G401.6 (cell line): ENCODE data around the gene ANKS1B.
"Not testable (repeated sequence)": the region's sequence is repeated elsewhere in the genome, so short reads cannot be mapped to it uniquely, and the experiment has no call there.

Source experiments
- FAIRE-seq: peaks from 2 replicates; lab custom pipeline; 2012; peaks lifted over from hg19 to GRCh38; lab: Jason Lieb, UNC

The ANKS1B gene

DNA sequence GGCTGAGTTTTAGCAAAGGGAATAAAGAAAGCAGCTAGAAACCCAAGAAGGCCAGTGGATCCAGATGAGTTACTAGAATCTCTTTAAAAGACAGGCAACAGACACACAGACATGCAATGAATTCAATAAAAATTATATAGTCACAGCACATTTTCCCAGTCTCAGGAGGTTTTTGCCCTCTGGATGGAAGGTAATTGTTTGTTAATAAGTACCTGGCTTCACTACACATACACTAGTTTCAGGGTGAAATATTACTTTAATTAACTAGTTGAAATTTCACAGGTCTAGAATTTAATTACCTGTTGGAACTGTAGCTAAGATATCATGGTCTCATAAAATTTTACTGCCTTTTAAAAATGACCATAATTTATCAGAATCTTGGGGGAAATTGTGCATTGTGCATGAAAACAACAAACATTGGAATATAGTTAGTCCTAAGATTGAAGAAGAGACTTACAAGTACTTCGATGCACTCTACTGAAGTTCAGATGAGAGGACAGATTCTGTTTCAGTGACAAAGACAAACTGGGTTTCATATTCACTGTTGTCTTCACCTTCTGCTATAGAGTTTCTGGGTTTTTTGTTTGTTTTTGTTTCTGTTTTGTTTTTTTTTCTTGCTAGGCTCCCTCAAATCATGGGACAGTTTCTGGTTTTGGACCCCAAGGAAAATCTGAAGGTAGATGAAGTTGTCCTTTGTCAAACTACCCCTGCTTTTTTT lies 614.2 kb downstream of the ANKS1B start:
- FAIRE-seq: no peak

DNA sequence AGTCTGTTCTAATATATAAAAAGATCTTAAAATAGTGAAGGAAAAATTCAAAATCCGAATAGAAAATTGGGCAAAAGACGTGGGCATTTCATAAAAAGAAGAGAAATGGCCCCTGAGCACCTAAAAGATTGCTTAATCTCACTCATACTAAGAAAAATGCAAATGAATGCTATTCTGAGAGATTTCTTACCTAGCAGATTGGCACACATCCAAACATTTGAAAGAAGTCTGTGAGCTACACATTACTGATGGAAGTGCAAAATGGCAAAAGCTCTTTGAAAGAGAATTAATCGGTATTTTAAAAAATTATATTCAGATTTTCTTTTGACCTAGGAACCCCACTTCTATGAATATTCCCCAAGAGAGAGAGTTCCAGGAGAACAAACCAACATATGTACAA lies 617.6 kb downstream of the ANKS1B start:
- no peak for FAIRE-seq

- FAIRE-seq: no peak
These were observed 632.5 kb downstream of the ANKS1B start for GRCh38 chr12:99352269-99352668.

GRCh38 chr12:99343960-99344359 lies 640.8 kb downstream of the ANKS1B start:
- no peak for FAIRE-seq

DNA sequence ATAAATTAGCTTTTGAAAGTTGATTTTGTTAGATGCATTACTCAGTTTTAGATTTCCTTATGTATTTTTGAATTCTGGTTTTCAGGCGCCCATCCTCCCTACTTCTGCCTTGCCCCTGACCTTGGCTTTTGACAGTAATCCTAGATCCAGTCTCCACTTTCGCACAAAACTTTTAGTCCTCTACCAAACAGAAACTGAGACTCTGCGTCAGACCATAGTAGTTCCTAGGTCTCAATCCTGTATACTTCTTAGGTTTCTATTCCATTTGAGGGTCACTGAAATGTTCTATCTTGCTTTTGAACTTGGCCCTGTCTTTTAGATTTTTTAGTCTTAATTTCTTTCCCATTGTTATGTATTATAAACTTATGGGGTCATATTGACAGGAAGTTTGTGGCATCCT lies 645.1 kb downstream of the ANKS1B start:
- FAIRE-seq: no peak

DNA sequence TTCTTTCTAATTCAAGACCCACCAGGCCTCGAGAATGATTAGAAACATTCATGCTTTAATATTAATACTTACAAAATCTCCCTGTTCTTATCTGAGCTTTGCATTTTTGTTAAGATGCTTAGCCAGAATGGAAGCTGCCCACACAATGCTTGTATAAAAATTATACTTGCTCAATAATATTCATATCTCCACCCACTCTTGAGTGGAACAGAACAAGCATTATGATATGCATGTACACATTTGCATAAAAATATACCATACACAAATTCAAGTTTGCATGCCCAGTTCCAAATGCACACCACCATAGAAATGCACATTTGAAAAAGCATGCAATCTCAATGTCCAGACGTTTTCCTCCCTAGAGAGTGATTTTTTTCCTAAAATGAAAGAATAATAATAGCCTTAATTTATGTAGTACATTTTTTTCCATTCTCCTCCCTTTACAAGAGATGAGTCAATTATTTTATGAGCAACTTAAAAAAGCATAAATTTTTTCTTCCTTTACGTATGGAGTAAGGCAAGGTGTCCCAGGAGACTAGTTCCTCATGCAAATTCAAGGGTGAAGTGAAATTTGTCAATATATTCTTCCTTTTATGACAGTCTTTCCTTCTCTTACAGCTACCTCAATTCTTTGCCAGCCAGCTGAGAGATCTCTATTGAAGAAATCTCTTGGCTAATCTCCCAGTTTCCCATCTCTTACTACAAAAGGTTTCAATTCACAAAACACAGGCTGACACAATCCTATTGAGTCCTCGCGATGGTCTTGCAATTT lies 650.3 kb downstream of the ANKS1B start:
- no peak for FAIRE-seq

DNA sequence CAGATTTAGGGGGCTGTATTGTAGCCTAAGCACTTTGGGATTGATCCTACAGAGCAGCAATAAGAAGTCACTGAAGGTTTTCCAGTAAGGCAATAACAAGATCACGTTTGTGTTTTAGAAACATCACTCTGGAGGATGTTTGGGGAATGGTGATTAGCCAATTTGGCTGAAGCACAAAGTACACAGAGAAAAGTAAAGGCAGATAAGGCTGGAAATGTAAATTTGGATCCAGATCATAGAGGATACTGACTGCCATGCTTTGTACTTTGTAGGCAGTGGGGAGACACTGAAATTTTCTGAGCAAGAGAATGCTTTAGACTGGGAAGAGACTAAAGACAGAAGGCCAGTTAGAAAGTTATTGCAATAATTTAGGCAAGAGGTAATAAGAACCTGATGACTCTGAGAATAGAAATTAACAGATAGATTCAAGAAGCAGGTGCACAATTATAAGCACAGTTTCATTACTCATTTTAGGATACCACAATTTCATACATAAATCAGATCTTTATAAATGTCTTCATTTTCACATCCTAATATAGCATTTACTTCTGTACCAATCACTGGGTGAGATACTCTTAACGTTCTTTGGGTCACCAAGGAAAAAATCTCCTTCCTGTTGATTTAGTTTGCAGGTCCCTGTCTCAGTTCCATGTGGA lies 651.7 kb downstream of the ANKS1B start:
- no peak for FAIRE-seq

DNA sequence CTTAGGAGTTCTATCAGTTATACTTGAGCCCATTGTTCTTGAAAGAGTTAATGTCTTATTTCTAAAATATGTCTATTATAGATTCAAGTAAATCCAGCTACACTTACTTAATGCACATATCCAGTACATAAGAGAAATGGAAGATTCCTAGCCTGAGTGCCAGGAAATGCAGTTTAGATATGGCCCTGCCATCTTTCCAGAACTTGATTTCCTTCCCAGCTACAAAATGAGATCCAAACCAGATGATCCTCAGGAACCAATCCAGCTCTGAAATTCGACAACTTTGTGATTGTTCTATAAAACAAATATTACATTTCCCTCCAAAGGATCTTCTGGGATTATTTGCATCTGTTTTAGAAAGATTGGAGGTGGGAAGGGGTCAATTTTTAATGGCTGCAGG lies 654.5 kb downstream of the ANKS1B start:
- FAIRE-seq: no peak

DNA sequence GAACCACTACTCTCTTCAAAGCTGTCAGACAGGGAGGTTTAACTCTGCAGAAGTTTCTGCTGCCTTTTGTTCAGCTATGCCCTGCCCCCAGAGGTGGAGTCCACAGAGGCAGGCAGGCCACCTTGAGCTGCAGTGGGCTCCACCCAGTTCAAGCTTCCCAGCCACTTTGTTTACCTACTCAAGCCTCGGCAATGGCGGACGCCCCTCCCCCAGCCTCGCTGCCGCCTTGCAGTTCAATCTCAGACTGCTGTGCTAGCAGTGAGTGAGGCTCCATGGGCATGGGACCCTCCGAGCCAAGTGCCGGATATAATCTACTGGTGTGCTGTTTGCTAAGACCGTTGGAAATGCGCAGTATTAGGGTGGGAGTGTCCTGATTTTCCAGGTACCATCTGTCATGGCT lies 663.5 kb downstream of the ANKS1B start:
- FAIRE-seq: not testable (repeated sequence)

- FAIRE-seq: no peak
These were observed 673.4 kb downstream of the ANKS1B start for GRCh38 chr12:99311373-99311772.

DNA sequence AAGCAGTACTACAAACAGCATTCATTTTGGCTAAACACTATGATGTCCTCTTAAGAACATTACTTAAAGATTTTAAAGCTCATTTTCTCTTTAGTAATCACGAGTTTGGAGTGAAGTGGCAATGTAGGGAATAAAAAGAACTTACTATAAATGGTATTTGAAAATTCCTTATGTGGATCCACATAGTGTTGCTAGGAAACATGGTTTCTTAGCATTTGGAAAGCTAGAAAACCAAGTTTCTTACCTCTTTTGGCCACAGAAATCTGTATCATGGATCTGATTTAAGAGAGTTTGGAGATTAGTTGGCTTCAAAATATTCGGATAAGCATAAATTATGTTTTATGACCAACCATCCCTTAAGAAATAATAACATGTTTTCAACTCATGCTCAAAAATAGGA lies 674.9 kb downstream of the ANKS1B start:
- FAIRE-seq: no peak

- FAIRE-seq: no peak
These were observed 681.9 kb downstream of the ANKS1B start for GRCh38 chr12:99302874-99303273.

GRCh38 chr12:99287136-99287535 lies 697.6 kb downstream of the ANKS1B start:
- FAIRE-seq: no peak

DNA sequence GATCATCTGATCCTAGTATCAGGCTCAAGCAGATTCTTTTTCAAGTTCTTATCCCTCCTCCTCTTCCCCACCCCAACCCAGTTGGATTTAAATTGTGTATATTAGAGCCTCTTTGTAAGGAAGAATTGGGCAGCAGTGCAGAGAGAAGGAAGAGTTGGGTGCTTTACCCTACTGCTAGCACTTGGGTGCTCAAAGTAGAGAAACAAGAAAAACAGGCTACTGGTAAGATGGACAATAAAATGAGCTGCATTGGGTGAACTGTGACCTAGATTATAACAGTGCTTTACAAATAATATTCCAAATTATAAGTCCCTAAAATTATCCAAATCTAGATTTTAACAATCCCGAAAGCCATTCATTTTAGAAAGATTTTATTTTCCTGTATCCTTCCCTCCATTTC lies 700.6 kb downstream of the ANKS1B start:
- FAIRE-seq: no peak

DNA sequence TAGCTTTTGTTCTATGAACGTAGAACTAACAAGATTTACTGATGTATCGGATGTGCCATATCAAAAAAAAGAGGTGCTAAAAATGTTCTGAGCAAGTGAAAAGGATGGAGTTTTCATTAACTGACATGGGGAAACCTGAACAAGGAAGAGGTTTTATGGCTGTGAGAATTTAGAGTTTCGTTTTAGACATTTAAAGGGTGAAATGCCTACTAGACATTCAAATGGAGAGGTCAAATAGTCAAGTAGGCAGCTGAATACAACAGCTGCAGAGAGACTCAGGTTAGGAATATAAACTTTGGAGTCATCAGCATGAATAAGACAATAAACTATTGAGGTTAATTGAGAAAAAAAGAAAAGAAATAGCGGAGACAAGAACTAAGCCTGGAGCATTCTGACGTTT lies 702.1 kb downstream of the ANKS1B start:
- no peak for FAIRE-seq

- no peak for FAIRE-seq
These were observed 702.6 kb downstream of the ANKS1B start for GRCh38 chr12:99282086-99282485.

DNA sequence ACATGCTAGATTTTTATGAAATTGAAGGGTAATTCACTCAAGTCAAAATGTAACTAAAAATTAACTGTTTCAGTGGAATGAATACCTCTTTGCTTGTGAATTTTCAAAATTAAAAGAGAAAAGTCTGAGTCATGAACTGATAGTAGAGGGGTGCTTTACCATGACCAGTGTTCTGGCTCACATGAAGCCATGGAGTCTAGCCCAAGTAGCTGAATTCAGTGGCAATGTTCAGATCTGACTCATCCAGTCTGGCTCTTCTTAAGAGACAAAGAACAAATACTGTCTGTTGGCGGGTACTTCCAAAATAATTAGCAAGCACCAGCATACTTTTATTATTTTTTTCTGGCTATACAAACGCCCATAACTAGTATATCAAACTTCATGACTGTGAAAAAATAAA lies 703.5 kb downstream of the ANKS1B start:
- FAIRE-seq: no peak

GRCh38 chr12:99278899-99279298 lies 705.8 kb downstream of the ANKS1B start:
- no peak for FAIRE-seq

- no peak for FAIRE-seq
These were observed 707.0 kb downstream of the ANKS1B start for GRCh38 chr12:99277591-99278379.

GRCh38 chr12:99271071-99271470 lies 713.7 kb downstream of the ANKS1B start:
- no peak for FAIRE-seq

- no peak for FAIRE-seq
These were observed 717.7 kb downstream of the ANKS1B start for GRCh38 chr12:99267038-99267437.

DNA sequence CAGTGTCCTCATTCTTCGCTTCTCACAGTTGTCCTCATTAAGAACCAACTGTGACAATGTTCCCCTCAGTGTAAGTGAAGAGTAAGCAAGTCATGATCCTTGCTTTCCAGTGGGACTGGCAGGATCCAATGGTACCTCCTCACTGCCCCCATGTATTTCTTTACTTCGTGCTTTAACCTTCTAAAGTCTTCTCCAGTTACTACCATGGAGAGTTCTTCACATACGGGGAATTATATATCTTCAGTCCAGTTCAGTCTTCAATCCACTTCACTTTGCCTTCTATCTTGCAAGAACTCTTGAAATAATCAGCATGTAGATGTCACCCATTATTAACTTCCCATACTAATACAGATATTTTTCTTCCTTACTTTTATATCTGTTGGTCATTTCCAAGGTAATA lies 719.1 kb downstream of the ANKS1B start:
- FAIRE-seq: no peak

DNA sequence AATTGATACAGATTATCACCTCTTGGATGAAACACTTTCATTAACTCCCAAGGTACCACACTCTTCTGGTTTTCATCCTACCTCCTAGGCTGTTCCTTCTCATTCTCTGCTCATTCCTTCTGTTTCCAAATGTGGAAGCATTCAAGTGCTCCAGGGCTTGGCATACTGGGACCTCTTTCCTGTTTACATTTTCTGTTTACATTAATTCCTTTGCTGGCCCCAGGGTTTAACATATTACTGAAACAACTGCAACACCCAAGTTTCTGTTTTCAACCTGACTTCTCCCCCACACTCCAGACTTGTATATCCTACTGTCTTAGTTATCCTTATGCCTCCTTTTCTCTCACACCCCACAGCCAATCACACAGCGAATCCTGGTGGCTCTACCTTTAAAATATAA lies 723.5 kb downstream of the ANKS1B start:
- no peak for FAIRE-seq
